Measurements from ENCODE around the gene TBC1D10B. TPM values are rescaled to one million over a fixed set of nuclear protein-coding genes. Genes with fewer than 3 reads are reported as not detected.

The TBC1D10B gene
- total and polyA plus RNA-seq, 9 of the 15 experiments (the other 6 are each of a cell fraction or from before 2014, with no cell fraction given): 2.2 to 55.4 (median 17.5) TPM

DNA sequence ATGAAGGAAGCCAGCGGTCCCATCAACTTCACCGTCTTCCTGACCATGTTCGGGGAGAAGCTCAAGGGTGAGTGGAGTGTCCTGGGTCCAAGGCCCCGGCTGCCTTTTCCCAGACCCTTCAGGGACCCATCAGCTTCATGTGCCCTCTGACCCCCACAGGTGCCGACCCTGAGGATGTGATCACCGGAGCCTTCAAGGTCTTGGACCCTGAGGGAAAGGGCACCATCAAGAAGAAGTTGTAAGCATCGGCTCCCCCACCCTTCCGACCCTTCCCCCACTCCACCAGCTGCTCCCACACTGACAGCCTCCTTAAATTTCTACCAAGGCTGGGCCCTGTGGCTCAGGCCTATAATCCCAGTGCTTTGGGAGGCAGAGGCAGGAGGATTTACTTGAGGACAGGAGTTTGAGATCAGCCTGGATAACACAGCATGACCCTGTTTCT is 6.2 kb upstream of the TBC1D10B start (continued):
- TF ChIP-seq HNRNPUL1 (IDR thresholded peaks at IDR 0.05; ENCODE audit: low read length): no peak
- TF ChIP-seq ZNF561 (CRISPR knock-in tag; conservative IDR thresholded peaks at IDR 0.05): no peak

DNA sequence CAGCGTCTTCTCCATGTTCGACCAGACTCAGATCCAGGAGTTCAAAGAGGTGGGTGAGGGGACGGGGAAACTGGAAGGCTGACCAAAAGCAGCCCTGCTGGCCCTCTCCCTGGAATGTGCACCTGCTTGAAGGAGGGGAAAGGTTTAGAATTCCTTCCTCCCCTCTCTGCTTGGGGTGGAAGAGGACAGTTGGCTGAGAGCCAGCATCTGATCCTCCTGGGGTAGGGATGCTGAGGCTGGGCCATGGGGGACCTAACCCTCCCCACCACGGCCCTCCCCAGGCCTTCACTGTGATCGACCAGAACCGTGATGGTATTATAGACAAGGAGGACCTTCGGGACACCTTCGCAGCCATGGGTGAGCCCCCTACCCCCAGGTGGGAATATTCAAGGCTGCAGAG is 5.6 kb upstream of the TBC1D10B start:
- BruUV-seq (replicated peaks): no TSS peak
- ChIA-PET POLR2A (interaction anchor here (0.6 kb wide), 1 partner anchor 985 kb away, joined by 3 read pairs; no protein-coding TSS in a partner anchor), CTCF (ENCODE audit: low intra/inter-chr PET ratio) (no interaction called here)
- Histone ChIP-seq H3K36me3 (ENCODE audit: control insufficient read depth, insufficient read depth, low read length) (peaks cover 7% of the 10 kb centered on the region; the same call in 1 of the 3 replicates), H3K79me2 (ENCODE audit: control insufficient read depth, insufficient read depth, low read length) (peaks cover 16% of the 10 kb centered on the region), H3K9ac (ENCODE audit: insufficient read depth in 1 of 2, low read depth in 2 of 2, low read length in 2 of 2) (peak overlapping the region in 1 of 2 experiments; percentile 38; a peak in 2 of 4 replicates), H2AFZ (ENCODE audit: low read depth, low read length) (no peak overlapping the region), H3K4me1 (replicated peaks in 1 of 2; ENCODE audit: control insufficient read depth in 2 of 2, insufficient read depth in 2 of 2, low read length in 2 of 2) (peaks cover 40 to 64% of the 10 kb centered on the region in 2 experiments), H3K27ac (ENCODE audit: extremely low read depth, low read depth, low read length) (no peak overlapping the region), H3K9me1 (ENCODE audit: control insufficient read depth, insufficient read depth, low read length) (no peaks in the 10 kb centered on the region), H3K27me3 (ENCODE audit: control insufficient read depth in 2 of 2, insufficient read depth in 2 of 2, low read length in 2 of 2) (no peaks in the 10 kb centered on the region), H3K9me3 (replicated peaks; ENCODE audit: control insufficient read depth, insufficient read depth, low read depth, low read length) (no peaks in the 10 kb centered on the region), H3K4me2 (ENCODE audit: insufficient read depth, low read length) (no peak overlapping the region), H4K20me1 (replicated peaks; ENCODE audit: control insufficient read depth, insufficient read depth, low read length) (no peaks in the 10 kb centered on the region), H3K4me3 (no peak overlapping the region)
- TF ChIP-seq PREB (CRISPR knock-in tag; IDR thresholded peaks at IDR 0.05) (no peak), NFIC (IDR thresholded peaks at IDR 0.05) (peak; percentile 91)
- DNase-seq (ENCODE audit: extremely low read depth in 1 of 4, low spot score in 3 of 4) (no peak), ATAC-seq (no peak), FAIRE-seq (no peak)
- WGBS (ENCODE audit: insufficient coverage, low coverage, missing lambda C conversion rate): 81% methylated on average over 7 of the region's 8 CpGs
- in situ Hi-C loops (cut with MboI): no loop called here
- intact Hi-C loops (cut with micrococcal nuclease): loop anchor here (10.0 kb wide), 1 partner anchor 311 kb away; the partner anchor contains the start of gene ALDOA

Measured in K562 (cell line).